ENCODE measurements around the gene STK38L. TPM values are rescaled to one million over a fixed set of nuclear protein-coding genes. Genes with fewer than 3 reads are reported as not detected.

STK38L gene
- polyA plus RNA-seq, 2 donors: 10.9 to 11.9 TPM

DNA sequence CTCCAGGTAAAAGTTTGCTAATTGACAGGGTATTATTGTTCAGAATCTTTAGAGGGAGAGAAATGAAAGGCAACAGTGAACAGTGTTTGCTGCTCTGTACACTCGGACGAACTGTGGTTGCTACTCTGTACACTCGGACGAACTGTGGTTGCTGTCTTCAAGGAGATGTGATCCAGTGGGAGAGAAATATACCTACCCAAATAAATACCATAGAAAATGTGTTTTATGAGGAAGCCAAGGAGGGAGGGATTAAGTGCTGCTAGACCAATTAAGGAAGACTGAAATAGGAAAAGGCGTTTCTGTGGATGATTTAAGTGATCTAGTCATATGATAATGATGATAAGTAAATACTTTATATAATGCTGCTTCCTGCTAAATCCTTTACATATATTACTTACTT lies 2.7 kb downstream of the STK38L start:
- no peaks in the 10 kb centered on the region for H3K27me3 ChIP-seq (ENCODE audit: control insufficient read depth in 1 of 2, insufficient read depth in 2 of 2, low read length in 2 of 2)
- WGBS, 2 donors: 42 to 63% methylated on average over 5 of the region's 5 CpGs
- no peaks in the 10 kb centered on the region for H3K9me3 ChIP-seq (ENCODE audit: control insufficient read depth in 2 of 2, insufficient read depth in 1 of 2, low read depth in 1 of 2, low read length in 1 of 2)
- peak overlapping the region in 1 of 2 donors; percentile 49 for H3K27ac ChIP-seq (ENCODE audit: low read depth in 2 of 2, low read length in 1 of 2)
- H3K4me1 ChIP-seq (ENCODE audit: control insufficient read depth in 2 of 2, insufficient read depth in 2 of 2, low read length in 1 of 2): no peaks in the 10 kb centered on the region
- H3K4me3 ChIP-seq (ENCODE audit: low read depth in 1 of 2, low read length in 2 of 2): peak overlapping the region in 1 of 2 donors; percentile 39
- H3K36me3 ChIP-seq (ENCODE audit: control insufficient read depth in 2 of 2, insufficient read depth in 2 of 2, low read length in 1 of 2): no peaks in the 10 kb centered on the region

DNA sequence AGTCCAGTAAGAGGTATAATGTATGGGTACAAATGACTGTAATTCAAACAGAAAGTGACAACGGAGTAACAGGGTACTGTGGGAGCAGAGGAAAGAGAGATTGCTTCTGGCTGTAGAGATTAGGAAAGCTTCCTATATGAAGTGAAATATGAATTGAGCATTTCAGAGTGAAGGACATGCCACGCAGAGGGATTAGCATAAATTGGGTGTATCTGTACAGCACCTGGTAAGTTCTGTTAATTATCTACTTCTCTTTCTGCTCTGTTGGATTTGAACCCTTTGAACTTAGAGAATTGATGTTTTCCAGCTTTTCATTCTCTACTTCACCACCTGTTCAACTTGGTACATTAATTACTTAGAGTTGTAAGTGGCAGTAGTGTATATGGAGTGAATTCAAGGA lies 8.8 kb downstream of the STK38L start:
- H3K4me3 ChIP-seq (ENCODE audit: low read depth in 1 of 2, low read length in 2 of 2): no peak overlapping the region
- no peaks in the 10 kb centered on the region for H3K27me3 ChIP-seq (ENCODE audit: control insufficient read depth in 1 of 2, insufficient read depth in 2 of 2, low read length in 2 of 2)
- 69 to 73% methylated on average over 2 of the region's 2 CpGs for WGBS, 2 donors
- H3K9me3 ChIP-seq (ENCODE audit: control insufficient read depth in 2 of 2, insufficient read depth in 1 of 2, low read depth in 1 of 2, low read length in 1 of 2): no peaks in the 10 kb centered on the region
- no peaks in the 10 kb centered on the region for H3K4me1 ChIP-seq (ENCODE audit: control insufficient read depth in 2 of 2, insufficient read depth in 2 of 2, low read length in 1 of 2)
- no peak overlapping the region for H3K27ac ChIP-seq (ENCODE audit: low read depth in 2 of 2, low read length in 1 of 2)
- H3K36me3 ChIP-seq (ENCODE audit: control insufficient read depth in 2 of 2, insufficient read depth in 2 of 2, low read length in 1 of 2): no peaks in the 10 kb centered on the region

DNA sequence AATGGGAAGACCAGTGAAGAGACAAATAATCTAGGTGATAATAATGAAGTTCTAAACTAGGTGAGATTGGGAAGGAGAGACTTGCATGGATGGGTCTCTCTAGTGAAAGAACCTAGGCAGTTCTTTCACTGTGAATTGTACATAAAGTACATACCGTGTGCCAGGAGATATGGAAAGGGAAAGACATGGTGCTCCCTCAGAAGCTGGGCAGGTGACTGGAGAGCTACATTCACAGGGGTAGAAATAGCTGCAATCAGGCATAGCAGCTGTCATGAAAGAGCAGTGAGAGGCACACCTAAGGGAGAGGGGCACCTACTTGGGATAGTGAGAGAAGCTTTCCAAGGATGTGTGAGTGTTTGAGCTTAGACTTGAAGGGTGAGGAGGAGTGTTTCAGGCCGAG lies 9.3 kb downstream of the STK38L start:
- H3K4me1 ChIP-seq (ENCODE audit: control insufficient read depth in 2 of 2, insufficient read depth in 2 of 2, low read length in 1 of 2): no peaks in the 10 kb centered on the region
- no peaks in the 10 kb centered on the region for H3K27me3 ChIP-seq (ENCODE audit: control insufficient read depth in 1 of 2, insufficient read depth in 2 of 2, low read length in 2 of 2)
- 76 to 95% methylated on average over 2 of the region's 2 CpGs for WGBS, 2 donors
- no peaks in the 10 kb centered on the region for H3K36me3 ChIP-seq (ENCODE audit: control insufficient read depth in 2 of 2, insufficient read depth in 2 of 2, low read length in 1 of 2)
- H3K27ac ChIP-seq (ENCODE audit: low read depth in 2 of 2, low read length in 1 of 2): no peak overlapping the region
- no peak overlapping the region for H3K4me3 ChIP-seq (ENCODE audit: low read depth in 1 of 2, low read length in 2 of 2)
- no peaks in the 10 kb centered on the region for H3K9me3 ChIP-seq (ENCODE audit: control insufficient read depth in 2 of 2, insufficient read depth in 1 of 2, low read depth in 1 of 2, low read length in 1 of 2)

DNA sequence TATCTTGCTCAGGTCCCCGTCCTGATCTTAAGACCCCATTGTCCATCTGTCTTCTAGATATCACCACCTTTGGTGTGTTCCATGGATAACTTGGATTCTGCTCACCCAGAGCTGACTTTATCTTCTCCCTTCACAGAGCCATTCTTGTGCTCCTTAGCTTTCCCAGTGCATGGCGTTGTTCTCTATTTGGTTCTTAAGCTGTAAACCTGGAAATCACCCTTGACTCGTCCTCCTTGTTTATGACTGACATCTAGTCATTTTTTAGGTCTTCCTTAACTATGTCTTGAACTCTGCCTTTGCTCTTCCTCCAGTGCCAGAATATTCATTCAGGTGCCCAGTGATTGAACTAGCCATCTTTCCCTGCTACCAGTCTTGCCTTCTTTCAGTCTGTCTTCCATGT lies 11.7 kb downstream of the STK38L start:
- Histone ChIP-seq H3K4me3 (ENCODE audit: low read depth in 1 of 2, low read length in 2 of 2) (no peak overlapping the region), H3K27me3 (ENCODE audit: control insufficient read depth in 1 of 2, insufficient read depth in 2 of 2, low read length in 2 of 2) (no peaks in the 10 kb centered on the region), H3K4me1 (ENCODE audit: control insufficient read depth in 2 of 2, insufficient read depth in 2 of 2, low read length in 1 of 2) (peaks cover 2% of the 10 kb centered on the region in 2 donors), H3K27ac (ENCODE audit: low read depth in 2 of 2, low read length in 1 of 2) (no peak overlapping the region), H3K9me3 (ENCODE audit: control insufficient read depth in 2 of 2, insufficient read depth in 1 of 2, low read depth in 1 of 2, low read length in 1 of 2) (no peaks in the 10 kb centered on the region), H3K36me3 (ENCODE audit: control insufficient read depth in 2 of 2, insufficient read depth in 2 of 2, low read length in 1 of 2) (peaks cover 0 to 2% of the 10 kb centered on the region in 2 donors)
- 90% methylated on average over 3 of the region's 3 CpGs for WGBS, 2 donors

- no peaks in the 10 kb centered on the region for H3K27me3 ChIP-seq (ENCODE audit: control insufficient read depth in 1 of 2, insufficient read depth in 2 of 2, low read length in 2 of 2)
- no peak overlapping the region for H3K4me3 ChIP-seq (ENCODE audit: low read depth in 1 of 2, low read length in 2 of 2)
- WGBS, 2 donors: 77% methylated on average over 2 of the region's 2 CpGs
- H3K36me3 ChIP-seq (ENCODE audit: control insufficient read depth in 2 of 2, insufficient read depth in 2 of 2, low read length in 1 of 2): peaks cover 0 to 2% of the 10 kb centered on the region in 2 donors
- no peaks in the 10 kb centered on the region for H3K9me3 ChIP-seq (ENCODE audit: control insufficient read depth in 2 of 2, insufficient read depth in 1 of 2, low read depth in 1 of 2, low read length in 1 of 2)
- peaks cover 2% of the 10 kb centered on the region in 2 donors for H3K4me1 ChIP-seq (ENCODE audit: control insufficient read depth in 2 of 2, insufficient read depth in 2 of 2, low read length in 1 of 2)
- H3K27ac ChIP-seq (ENCODE audit: low read depth in 2 of 2, low read length in 1 of 2): no peak overlapping the region
These were observed 13.2 kb downstream of the STK38L start for GRCh38 chr12:27257104-27257843.

- Histone ChIP-seq H3K36me3 (ENCODE audit: control insufficient read depth in 2 of 2, insufficient read depth in 2 of 2, low read length in 1 of 2) (peaks cover 0 to 2% of the 10 kb centered on the region in 2 donors), H3K9me3 (ENCODE audit: control insufficient read depth in 2 of 2, insufficient read depth in 1 of 2, low read depth in 1 of 2, low read length in 1 of 2) (no peaks in the 10 kb centered on the region), H3K4me1 (ENCODE audit: control insufficient read depth in 2 of 2, insufficient read depth in 2 of 2, low read length in 1 of 2) (peaks cover 2% of the 10 kb centered on the region in 2 donors), H3K4me3 (ENCODE audit: low read depth in 1 of 2, low read length in 2 of 2) (no peak overlapping the region), H3K27ac (ENCODE audit: low read depth in 2 of 2, low read length in 1 of 2) (peak overlapping the region in 1 of 2 donors; percentile 15), H3K27me3 (ENCODE audit: control insufficient read depth in 1 of 2, insufficient read depth in 2 of 2, low read length in 2 of 2) (no peaks in the 10 kb centered on the region)
- 42 to 55% methylated on average over 4 of the region's 4 CpGs for whole genome bisulfite sequencing, 2 donors
These were observed 16.7 kb downstream of the STK38L start for GRCh38 chr12:27260746-27261145.

DNA sequence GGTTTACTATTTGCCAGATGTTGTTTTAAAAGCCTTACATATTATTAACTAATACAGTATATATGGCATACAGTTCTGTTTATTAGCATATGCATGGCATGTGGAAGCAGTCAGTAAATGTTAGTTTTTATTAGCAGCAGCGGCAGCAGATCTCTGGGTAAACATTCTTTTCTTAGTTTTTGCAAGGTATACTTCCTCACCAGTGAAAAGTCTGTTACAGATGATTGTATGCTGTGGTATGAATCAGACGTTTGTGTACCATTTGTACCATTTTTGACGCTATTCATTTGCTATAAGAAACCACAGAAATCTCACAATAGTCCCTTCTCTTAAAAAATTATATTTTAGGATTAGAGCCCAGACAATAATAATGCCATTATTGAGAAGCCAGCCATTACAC lies 17.8 kb downstream of the STK38L start:
- 52 to 54% methylated on average over 3 of the region's 3 CpGs for WGBS, 2 donors
- no peaks in the 10 kb centered on the region for H3K9me3 ChIP-seq (ENCODE audit: control insufficient read depth in 2 of 2, insufficient read depth in 1 of 2, low read depth in 1 of 2, low read length in 1 of 2)
- no peak overlapping the region for H3K4me3 ChIP-seq (ENCODE audit: low read depth in 1 of 2, low read length in 2 of 2)
- no peak overlapping the region for H3K27ac ChIP-seq (ENCODE audit: low read depth in 2 of 2, low read length in 1 of 2)
- H3K36me3 ChIP-seq (ENCODE audit: control insufficient read depth in 2 of 2, insufficient read depth in 2 of 2, low read length in 1 of 2): peaks cover 0 to 2% of the 10 kb centered on the region in 2 donors
- H3K4me1 ChIP-seq (ENCODE audit: control insufficient read depth in 2 of 2, insufficient read depth in 2 of 2, low read length in 1 of 2): peaks cover 2% of the 10 kb centered on the region in 2 donors
- no peaks in the 10 kb centered on the region for H3K27me3 ChIP-seq (ENCODE audit: control insufficient read depth in 1 of 2, insufficient read depth in 2 of 2, low read length in 2 of 2)

DNA sequence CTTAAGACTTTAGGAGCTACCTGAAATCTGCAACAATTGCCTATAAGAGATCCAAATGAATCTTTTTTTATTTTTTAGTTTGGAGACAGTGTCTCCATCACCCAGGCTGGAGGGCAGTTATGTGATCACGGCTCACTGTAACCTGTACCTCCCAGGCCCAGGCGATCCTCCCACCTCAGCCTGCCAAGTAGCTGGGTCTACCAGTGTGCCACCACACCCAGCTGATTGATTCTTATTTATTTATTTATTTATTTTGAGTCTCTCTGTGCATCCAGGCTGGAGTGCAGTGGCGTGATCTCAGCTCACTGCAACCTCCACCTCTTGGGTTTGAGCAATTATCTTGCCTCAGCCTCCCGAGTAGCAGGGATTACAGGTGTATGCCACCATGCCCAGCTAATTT lies 26.1 kb downstream of the STK38L start:
- WGBS, 2 donors: 93 to 96% methylated on average over 4 of the region's 4 CpGs
- Histone ChIP-seq H3K27ac (ENCODE audit: low read depth in 2 of 2, low read length in 1 of 2) (no peak overlapping the region), H3K4me1 (ENCODE audit: control insufficient read depth in 2 of 2, insufficient read depth in 2 of 2, low read length in 1 of 2) (peaks cover 0 to 2% of the 10 kb centered on the region in 2 donors), H3K27me3 (ENCODE audit: control insufficient read depth in 1 of 2, insufficient read depth in 2 of 2, low read length in 2 of 2) (no peaks in the 10 kb centered on the region), H3K36me3 (ENCODE audit: control insufficient read depth in 2 of 2, insufficient read depth in 2 of 2, low read length in 1 of 2) (no peaks in the 10 kb centered on the region), H3K4me3 (ENCODE audit: low read depth in 1 of 2, low read length in 2 of 2) (no peak overlapping the region), H3K9me3 (ENCODE audit: control insufficient read depth in 2 of 2, insufficient read depth in 1 of 2, low read depth in 1 of 2, low read length in 1 of 2) (no peaks in the 10 kb centered on the region)

DNA sequence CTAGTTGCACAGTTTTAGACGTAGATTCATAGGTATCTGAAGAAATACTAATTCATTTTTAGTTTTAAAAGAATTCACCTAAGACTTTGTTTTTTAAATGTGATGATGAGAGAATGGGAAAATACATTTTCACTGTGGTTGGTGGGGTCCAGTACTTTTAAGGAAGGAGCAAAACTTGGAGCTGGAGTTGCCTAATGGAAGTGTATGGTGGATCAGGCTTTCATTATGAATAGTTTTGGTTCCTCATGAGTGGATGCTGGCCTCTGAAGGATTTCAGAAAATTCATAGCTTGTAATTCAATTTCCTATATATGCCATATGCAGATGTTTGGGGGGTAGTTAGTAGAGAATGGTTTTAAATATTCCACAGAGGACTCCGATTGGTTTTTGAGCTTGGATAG lies 27.1 kb downstream of the STK38L start:
- peaks cover 0 to 5% of the 10 kb centered on the region in 2 donors for H3K4me1 ChIP-seq (ENCODE audit: control insufficient read depth in 2 of 2, insufficient read depth in 2 of 2, low read length in 1 of 2)
- no peaks in the 10 kb centered on the region for H3K27me3 ChIP-seq (ENCODE audit: control insufficient read depth in 1 of 2, insufficient read depth in 2 of 2, low read length in 2 of 2)
- H3K4me3 ChIP-seq (ENCODE audit: low read depth in 1 of 2, low read length in 2 of 2): no peak overlapping the region
- H3K36me3 ChIP-seq (ENCODE audit: control insufficient read depth in 2 of 2, insufficient read depth in 2 of 2, low read length in 1 of 2): no peaks in the 10 kb centered on the region
- WGBS, 2 donors: 89 to 94% methylated on average over 2 of the region's 2 CpGs
- no peaks in the 10 kb centered on the region for H3K9me3 ChIP-seq (ENCODE audit: control insufficient read depth in 2 of 2, insufficient read depth in 1 of 2, low read depth in 1 of 2, low read length in 1 of 2)
- H3K27ac ChIP-seq (ENCODE audit: low read depth in 2 of 2, low read length in 1 of 2): no peak overlapping the region

GRCh38 chr12:27272373-27273028 lies 28.4 kb downstream of the STK38L start:
- 23 to 29% methylated on average over 2 of the region's 2 CpGs for WGBS, 2 donors
- Histone ChIP-seq H3K27me3 (ENCODE audit: control insufficient read depth in 1 of 2, insufficient read depth in 2 of 2, low read length in 2 of 2) (no peaks in the 10 kb centered on the region), H3K36me3 (ENCODE audit: control insufficient read depth in 2 of 2, insufficient read depth in 2 of 2, low read length in 1 of 2) (no peaks in the 10 kb centered on the region), H3K9me3 (ENCODE audit: control insufficient read depth in 2 of 2, insufficient read depth in 1 of 2, low read depth in 1 of 2, low read length in 1 of 2) (no peaks in the 10 kb centered on the region), H3K4me1 (ENCODE audit: control insufficient read depth in 2 of 2, insufficient read depth in 2 of 2, low read length in 1 of 2) (peaks cover 0 to 5% of the 10 kb centered on the region in 2 donors), H3K4me3 (ENCODE audit: low read depth in 1 of 2, low read length in 2 of 2) (no peak overlapping the region), H3K27ac (ENCODE audit: low read depth in 2 of 2, low read length in 1 of 2) (peak overlapping the region in 1 of 2 donors; percentile 42)
